ENCODE measurements around the gene GABPB1.

- TF ChIP-seq CTCF (IDR thresholded peaks at IDR 0.05; ENCODE audit: borderline replicate concordance, extremely low read depth, low read length, poor library complexity, severe bottlenecking): no peak
- no peak for TF ChIP-seq EZH2 (IDR thresholded peaks at IDR 0.05; ENCODE audit: borderline replicate concordance, low read depth, low read length, severe bottlenecking)
Measured at GRCh38 chr15:50287324-50288116, 67.5 kb downstream of the GABPB1 start.
